Adrenal gland (tissue), 12 donors: ENCODE measurements around the gene ENOPH1. TPM values are rescaled to one million over a fixed set of nuclear protein-coding genes. Genes with fewer than 3 reads are reported as not detected.

Experiments used
- DNase-seq, 7 donors: peaks; one replicate each; pipeline ENCODE4 v3.0.0-alpha.2; 2019 to 2020
- H3K27ac ChIP-seq, 5 donors: fragments of 200-600 bp; sonication (generic) in 4 of 5; 1 replicate in 3 of 5; 2 replicates in 2 of 5; pipeline versions ENCODE4 v1.5.1 to v1.8.0; 2016 to 2020; ENCODE audit warnings: mild to moderate bottlenecking in 1 of 5
- H3K27me3 ChIP-seq: fragments of 200-600 bp; 2 replicates; pipeline ENCODE4 v1.8.0; 2021
- H3K36me3 ChIP-seq, 2 donors: fragments of 200-600 bp; replicated peaks in 1 of 2; 1 replicate in 1 of 2; 2 replicates in 1 of 2; pipeline versions ENCODE4 v1.5.1 to v1.8.0; 2018 to 2022
- H3K4me1 ChIP-seq, 2 donors: fragments of 200-600 bp; replicated peaks in 1 of 2; 1 replicate in 1 of 2; 2 replicates in 1 of 2; pipeline versions ENCODE4 v1.5.1 to v1.8.0; 2018 to 2021
- H3K4me3 ChIP-seq, 4 donors: fragments of 200-600 bp; sonication (generic) in 3 of 4; one replicate each; pipeline ENCODE4 v1.5.1; 2016 to 2018
- H3K9me3 ChIP-seq, 3 donors: fragments of 200-600 bp; sonication (generic) in 1 of 3; replicated peaks in 1 of 3; 1 replicate in 2 of 3; 2 replicates in 1 of 3; pipeline versions ENCODE4 v1.5.1 to v1.8.0; 2016 to 2021
- POLR2A ChIP-seq, 2 donors: fragments of 450-650 bp; IDR thresholded peaks; one replicate each; pipeline ENCODE4 v1.6.1; 2017; ENCODE audit warnings: antibody characterized with exemption in 2 of 2, mild to moderate bottlenecking in 2 of 2, moderate library complexity in 1 of 2
- WGBS, 4 donors: extraction: QIAGEN DNeasy Blood & Tissue Kit in 2 of 4; methylation state at CpG; one replicate each; pipeline versions ENCODE4 v1.1.5 to v1.1.7; 2013 to 2017; 5-methylcytosine and 5-hydroxymethylcytosine counted together
- intact Hi-C, 2 donors: fragments of 100-400 bp; cut with DNase I; formaldehyde crosslinking; loops; one replicate each; pipeline versions ENCODE4 v1.14.1 to v1.15.0; 2022 to 2023
- polyA plus RNA-seq, 3 donors: library from polyadenylated mRNA; stranded (reverse); fragments of 200-250 nt in 2 of 3; fragments of 350-450 nt in 1 of 3; fragmentation: Illumina TruSeq in 1 of 3; extraction: RNeasy Lipid Tissue Mini Kit (QIAGEN cat#74804) in 1 of 3; gene quantifications; one replicate each; pipeline ENCODE4 v1.2.3, GENCODE V29; 2013 to 2014
- total RNA-seq, 9 donors: library from RNA; depleted of rRNA in 4 of 9; stranded (reverse); fragments of >200 nt in 4 of 9; fragments of 120-200 nt in 1 of 9; fragmentation: NEBNext Ultra II Directional in 1 of 9; extraction: Animal tissue kit (Norgen Biotek cat#: 25700) in 1 of 9; gene quantifications; one replicate each; pipeline versions ENCODE4 v1.1.0 to v1.2.4, GENCODE V29; 2013 to 2023
- TF ChIP-seq, protein P1 (sequence below), 6 experiments: fragments of 450-650 bp in 4 of 6; fragments of 200-600 bp in 2 of 6; sonication (generic) in 1 of 6; IDR thresholded peaks; 1 replicate in 5 of 6; 2 replicates in 1 of 6; pipeline versions ENCODE4 v1.5.1 to v1.8.0; 2016 to 2021; ENCODE audit warnings: antibody characterized with exemption in 6 of 6, mild to moderate bottlenecking in 2 of 6, moderate library complexity in 1 of 6
- donor health status: healthy with polysubstance abuse.
- donor health status: Bipolar disorder and iron deficiency.
- donor health status: DM: yes; HTN: yes; CAD: no.
- donor health status: DM: no; HTN: no; CAD: no.
- donor health status: DM: no; HTN: no; CAD: no.
- donor health status: DM: yes; HTN: yes; CAD: no.

ENOPH1 gene
- total and polyA plus RNA-seq, 12 donors = 22.7 to 65.7 (median 35.0) TPM

DNA sequence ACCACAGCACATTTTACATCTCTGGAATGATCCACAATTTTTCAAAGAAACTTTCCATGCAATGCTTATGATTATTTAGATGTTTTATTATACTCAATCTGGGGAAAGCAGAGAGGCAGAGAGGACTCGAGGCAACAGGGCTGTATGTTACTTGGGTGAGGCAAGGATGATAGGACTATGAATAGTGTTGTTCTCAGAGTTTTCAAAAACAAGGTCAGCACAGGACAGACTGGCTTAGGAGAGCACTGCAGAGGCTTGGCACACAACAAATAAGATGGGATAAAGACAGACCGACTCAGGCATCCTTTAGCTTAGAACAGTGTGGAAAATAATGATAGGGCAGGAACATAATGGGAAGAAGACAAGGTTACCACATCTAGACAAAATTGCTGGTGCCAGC is 66.0 kb downstream of the ENOPH1 start:
- no peaks in the 10 kb centered on the region for H3K4me1 ChIP-seq
- TF ChIP-seq, protein P1, sequence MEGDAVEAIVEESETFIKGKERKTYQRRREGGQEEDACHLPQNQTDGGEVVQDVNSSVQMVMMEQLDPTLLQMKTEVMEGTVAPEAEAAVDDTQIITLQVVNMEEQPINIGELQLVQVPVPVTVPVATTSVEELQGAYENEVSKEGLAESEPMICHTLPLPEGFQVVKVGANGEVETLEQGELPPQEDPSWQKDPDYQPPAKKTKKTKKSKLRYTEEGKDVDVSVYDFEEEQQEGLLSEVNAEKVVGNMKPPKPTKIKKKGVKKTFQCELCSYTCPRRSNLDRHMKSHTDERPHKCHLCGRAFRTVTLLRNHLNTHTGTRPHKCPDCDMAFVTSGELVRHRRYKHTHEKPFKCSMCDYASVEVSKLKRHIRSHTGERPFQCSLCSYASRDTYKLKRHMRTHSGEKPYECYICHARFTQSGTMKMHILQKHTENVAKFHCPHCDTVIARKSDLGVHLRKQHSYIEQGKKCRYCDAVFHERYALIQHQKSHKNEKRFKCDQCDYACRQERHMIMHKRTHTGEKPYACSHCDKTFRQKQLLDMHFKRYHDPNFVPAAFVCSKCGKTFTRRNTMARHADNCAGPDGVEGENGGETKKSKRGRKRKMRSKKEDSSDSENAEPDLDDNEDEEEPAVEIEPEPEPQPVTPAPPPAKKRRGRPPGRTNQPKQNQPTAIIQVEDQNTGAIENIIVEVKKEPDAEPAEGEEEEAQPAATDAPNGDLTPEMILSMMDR (IDR thresholded peaks at IDR 0.05) = no peak
- no peak for TF ChIP-seq POLR2A (IDR thresholded peaks at IDR 0.05)
- no peak overlapping the region for H3K4me3 ChIP-seq
- intact Hi-C loops = no loop called here
- H3K36me3 ChIP-seq = no peaks in the 10 kb centered on the region
- H3K27me3 ChIP-seq = no peaks in the 10 kb centered on the region
- DNase-seq = no peak
- no peaks in the 10 kb centered on the region for H3K9me3 ChIP-seq
- 66 to 74% (median 68%) methylated on average over 2 of the region's 2 CpGs for WGBS, 4 donors
- H3K27ac ChIP-seq = no peak overlapping the region

- no peak overlapping the region for H3K27ac ChIP-seq
- no peak overlapping the region for H3K4me3 ChIP-seq
- no peaks in the 10 kb centered on the region for H3K27me3 ChIP-seq
- intact Hi-C loops = no loop called here
- H3K36me3 ChIP-seq = no peaks in the 10 kb centered on the region
- TF ChIP-seq, protein P1 (IDR thresholded peaks at IDR 0.05) = no peak
- TF ChIP-seq POLR2A (IDR thresholded peaks at IDR 0.05) = no peak
- no peaks in the 10 kb centered on the region for H3K4me1 ChIP-seq
- WGBS, 4 donors = 86 to 92% (median 87%) methylated on average over 6 of the region's 6 CpGs
- no peak for DNase-seq
- no peaks in the 10 kb centered on the region for H3K9me3 ChIP-seq
Observed at GRCh38 chr4:82499738-82500434, 69.5 kb downstream of the ENOPH1 start.

GRCh38 chr4:82500435-82501153 is 70.2 kb downstream of the ENOPH1 start:
- intact Hi-C loops = no loop called here
- Histone ChIP-seq H3K4me1 (no peaks in the 10 kb centered on the region), H3K4me3 (no peak overlapping the region), H3K27me3 (no peaks in the 10 kb centered on the region), H3K9me3 (no peaks in the 10 kb centered on the region), H3K27ac (no peak overlapping the region), H3K36me3 (no peaks in the 10 kb centered on the region)
- no peak for DNase-seq
- 65 to 75% (median 68%) methylated on average over 5 of the region's 5 CpGs for WGBS, 4 donors
- TF ChIP-seq POLR2A (IDR thresholded peaks at IDR 0.05) = no peak
- TF ChIP-seq, protein P1 (IDR thresholded peaks at IDR 0.05) = no peak

DNA sequence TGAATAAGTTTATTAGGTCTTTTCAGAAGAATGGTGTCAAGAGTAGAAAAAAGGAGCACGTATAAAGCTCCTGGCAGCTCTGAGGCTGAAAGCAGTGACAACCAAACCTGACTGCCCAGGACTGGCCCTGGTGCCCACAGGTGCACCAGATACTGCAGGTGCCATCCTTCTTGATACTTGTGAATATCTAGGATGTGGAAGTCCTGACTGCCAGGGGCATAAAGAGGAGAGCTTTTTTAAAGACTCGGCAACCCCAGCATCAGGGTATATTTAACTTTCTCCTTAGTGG is 70.7 kb downstream of the ENOPH1 start:
- WGBS, 4 donors = 91 to 98% (median 96%) methylated on average over 2 of the region's 2 CpGs
- intact Hi-C loops = no loop called here

More for the DNA sequence above, 70.7 kb downstream of the ENOPH1 start:
- no peaks in the 10 kb centered on the region for H3K36me3 ChIP-seq
- no peaks in the 10 kb centered on the region for H3K9me3 ChIP-seq
- no peak overlapping the region for H3K4me3 ChIP-seq
- TF ChIP-seq, protein P1 (IDR thresholded peaks at IDR 0.05) = no peak
- no peak for TF ChIP-seq POLR2A (IDR thresholded peaks at IDR 0.05)
- H3K4me1 ChIP-seq = no peaks in the 10 kb centered on the region
- DNase-seq = no peak
- H3K27ac ChIP-seq = no peak overlapping the region
- H3K27me3 ChIP-seq = no peaks in the 10 kb centered on the region
